GM03348 (cell line): ENCODE results near the gene SGCG.
A peak's percentile ranks its signal among the peaks of the same experiment; 100 is the strongest.
"Not testable (repeated sequence)": the region's sequence is repeated elsewhere in the genome, so short reads cannot be mapped to it uniquely, and the experiment has no call there.

Experiments used
- DNase-seq: peaks from one replicate; pipeline ENCODE4 v3.0.0; 2012; ENCODE audit warnings: low spot score

SGCG gene, protein sequence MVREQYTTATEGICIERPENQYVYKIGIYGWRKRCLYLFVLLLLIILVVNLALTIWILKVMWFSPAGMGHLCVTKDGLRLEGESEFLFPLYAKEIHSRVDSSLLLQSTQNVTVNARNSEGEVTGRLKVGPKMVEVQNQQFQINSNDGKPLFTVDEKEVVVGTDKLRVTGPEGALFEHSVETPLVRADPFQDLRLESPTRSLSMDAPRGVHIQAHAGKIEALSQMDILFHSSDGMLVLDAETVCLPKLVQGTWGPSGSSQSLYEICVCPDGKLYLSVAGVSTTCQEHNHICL

DNA sequence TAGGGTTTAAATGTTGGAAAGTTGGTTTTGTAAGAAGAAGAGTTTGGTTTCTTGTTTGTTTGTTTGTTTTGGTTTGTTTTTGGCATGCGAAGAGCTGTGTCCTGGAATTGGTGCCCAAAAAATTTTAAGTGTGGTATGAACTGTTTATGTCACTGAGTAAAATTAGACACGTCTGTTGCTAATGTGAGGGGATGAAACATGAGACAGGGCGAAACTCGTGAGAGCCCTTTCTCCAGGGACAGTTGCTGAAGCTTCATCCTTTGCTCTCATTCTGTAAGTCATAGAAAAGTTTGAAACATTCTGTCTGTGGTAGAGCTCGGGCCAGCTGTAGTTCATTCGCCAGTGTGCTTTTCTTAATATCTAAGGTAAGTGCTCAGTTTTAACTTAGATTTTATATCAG is at the start of gene SGCG:
Gene SGCG, plus strand, starts transcription at position 269 of the 400 bp plus-strand sequence. CDS start 22,716 bp downstream, outside the sequence.
- DNase-seq: peak; percentile 64

DNA sequence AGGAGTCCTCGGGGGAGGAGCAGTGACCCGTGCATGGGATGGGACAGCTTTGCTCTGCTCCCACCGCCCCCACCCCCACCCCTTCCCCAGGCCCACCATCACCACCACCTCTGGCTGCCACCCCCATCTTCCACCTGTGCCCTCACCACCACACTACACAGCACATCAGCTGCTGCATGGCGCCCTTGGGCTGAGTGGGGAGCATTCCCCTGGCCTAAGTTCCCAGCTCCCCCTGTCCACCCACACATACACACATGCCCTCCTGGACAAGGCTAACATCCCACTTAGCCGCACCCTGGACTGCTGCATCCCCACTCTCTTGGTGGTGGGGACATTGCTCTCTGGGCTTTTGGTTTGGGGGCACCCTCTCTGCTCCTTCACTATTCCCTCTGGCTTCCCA is 46.2 kb upstream of the SGCG start:
- no peak for DNase-seq

DNA sequence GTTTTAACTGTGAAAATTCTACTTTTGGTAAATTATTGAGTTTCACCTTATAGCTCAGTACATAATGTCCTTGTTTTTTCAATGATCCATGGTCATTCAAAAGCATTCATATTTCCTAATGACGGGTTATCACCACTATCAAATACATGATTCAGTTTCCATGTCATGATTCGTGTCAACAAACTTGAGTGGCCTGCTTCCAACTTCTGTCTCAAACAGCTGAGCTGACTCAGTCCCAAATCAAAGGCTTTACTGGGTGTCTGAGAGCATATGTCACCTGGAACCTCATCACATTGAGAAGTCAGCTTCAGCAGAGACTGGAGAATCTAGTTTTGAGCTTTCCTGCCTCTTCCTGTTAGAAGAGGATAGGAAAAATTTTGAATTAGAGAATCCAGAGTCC is 40.3 kb upstream of the SGCG start:
- DNase-seq: peak; percentile 13

DNA sequence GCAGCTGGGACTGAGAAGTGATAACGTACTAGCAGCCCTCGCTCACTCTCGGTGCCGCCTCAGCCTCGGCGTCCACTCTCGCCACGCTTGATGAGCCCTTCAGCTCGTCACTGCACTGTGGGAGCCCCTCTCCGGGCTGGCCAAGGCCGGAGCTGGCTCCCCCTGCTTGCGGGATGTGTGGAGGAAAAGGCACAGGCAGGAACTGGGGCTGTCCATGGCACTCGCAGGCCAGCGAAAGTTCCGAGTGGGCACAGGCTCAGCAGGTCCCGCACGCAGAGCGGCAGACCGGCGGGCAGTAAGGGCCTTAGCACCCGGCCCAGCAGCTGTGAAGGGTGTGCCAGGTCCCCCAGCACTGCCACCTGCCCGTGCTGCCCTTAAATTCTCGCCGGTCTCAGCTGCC is 38.8 kb upstream of the SGCG start:
- DNase-seq: no peak

DNA sequence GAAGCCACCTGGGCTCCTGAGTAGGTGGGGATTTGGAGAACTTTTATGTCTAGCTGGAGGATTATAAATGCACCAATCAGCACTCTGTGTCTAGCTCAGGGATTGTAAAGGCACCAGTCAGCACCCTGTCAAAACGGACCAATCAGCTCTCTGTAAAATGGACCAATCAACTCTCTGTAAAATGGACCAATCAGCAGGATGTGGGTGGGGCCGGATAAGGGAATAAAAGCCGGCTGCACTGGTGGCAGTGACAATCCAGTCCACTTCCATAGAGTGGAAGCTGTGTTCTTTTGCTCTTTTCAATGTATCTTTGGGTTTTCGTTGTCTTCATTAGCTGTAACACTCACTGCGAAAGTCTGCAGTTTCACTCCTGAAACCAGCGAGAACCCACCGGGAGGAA is 38.2 kb upstream of the SGCG start:
- DNase-seq: not testable (repeated sequence)

DNA sequence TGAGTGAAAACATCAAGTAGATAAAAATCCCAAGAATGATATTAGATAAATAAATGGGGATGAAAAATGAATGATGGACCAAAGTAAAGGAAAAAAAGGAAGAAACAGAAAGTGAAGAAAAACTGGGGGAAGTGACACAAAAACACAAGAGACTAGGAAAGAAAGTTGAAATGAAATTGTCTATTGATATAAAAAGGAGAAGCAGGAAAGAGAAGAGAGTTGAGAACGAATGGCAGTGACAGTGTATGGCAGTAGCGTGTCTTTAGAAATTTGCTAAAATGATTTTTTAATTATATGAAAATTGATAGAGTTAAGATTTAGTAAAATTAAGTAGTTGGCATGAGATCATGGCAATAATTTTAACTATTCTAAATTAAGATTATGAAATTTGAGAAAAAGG is 36.3 kb upstream of the SGCG start:
- DNase-seq: no peak

DNA sequence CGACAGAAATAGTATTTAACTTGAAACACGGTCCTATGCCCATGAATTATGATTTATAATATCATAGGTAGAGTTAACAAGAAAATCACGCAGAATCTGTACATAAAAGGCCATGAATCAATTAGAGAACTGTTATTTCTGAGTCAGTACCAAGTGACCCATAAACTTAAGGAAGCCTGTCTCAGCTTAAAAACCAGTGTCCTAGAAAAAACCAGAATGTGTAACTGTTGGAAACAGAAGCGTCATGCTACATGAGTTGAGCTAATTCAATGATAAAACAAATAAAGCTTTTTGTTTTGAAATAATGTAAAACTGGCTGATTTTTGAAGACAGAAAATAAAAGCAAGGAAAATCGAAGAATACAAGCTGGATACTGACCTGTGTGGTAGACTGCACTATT is 34.8 kb upstream of the SGCG start:
- DNase-seq: no peak

DNA sequence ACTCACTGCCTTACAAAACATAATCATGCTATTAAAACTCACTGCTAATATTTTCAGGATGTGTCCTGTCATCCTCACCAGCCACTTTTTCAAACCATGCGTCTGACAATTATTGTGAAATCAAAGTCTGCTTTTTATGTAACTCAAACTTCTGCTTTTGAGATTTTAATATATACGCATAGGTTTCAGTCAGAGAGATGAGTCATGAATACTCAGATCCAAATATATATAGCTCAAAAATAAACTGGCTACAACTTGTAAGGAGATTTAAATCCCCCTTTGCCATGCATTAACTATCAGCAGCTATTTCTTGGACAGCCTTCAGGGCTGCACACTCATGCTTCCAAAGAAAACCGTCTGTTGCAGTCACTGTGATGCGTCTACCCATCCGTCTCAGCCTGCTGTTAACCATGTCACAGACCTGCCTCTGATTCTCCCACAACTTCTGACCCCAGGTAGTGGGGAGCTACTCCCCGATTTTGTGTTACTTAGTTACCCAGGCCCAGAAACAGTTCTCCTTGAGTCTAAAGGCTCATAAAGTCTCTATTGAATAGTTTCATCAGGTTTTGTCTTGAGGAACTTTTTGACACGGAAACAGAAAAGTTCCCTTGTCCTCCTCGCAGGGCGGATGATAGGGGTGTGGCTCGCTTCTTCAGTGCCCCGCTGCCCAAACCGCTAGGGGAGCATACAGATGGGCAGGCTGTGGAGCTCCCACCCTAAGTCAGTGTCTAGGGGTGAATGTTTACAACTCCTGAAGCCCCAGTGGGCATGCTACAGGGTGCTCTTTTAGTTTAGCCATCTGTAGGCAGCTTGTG is 33.8 kb upstream of the SGCG start:
- peak; percentile 30 for DNase-seq

DNA sequence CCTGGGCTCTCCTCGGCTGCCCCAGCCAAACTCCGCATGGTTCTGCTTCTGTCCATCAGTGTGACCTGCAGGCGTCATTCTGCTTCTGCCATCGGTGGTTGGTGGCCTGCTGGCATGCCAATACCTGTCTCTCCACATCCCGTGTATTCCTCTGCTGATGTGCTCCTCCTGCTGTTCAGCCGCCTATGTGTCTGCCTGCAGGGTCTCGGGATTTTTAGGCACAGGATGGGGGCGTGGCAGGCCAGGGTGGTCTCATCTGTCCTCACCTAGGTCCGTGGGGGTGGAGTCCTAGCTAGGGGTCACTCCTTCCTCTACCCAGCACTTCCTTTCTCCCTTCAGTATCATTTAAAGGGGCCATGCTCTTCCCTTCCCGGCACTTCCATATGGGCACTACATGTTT is 33.0 kb upstream of the SGCG start:
- no peak for DNase-seq

DNA sequence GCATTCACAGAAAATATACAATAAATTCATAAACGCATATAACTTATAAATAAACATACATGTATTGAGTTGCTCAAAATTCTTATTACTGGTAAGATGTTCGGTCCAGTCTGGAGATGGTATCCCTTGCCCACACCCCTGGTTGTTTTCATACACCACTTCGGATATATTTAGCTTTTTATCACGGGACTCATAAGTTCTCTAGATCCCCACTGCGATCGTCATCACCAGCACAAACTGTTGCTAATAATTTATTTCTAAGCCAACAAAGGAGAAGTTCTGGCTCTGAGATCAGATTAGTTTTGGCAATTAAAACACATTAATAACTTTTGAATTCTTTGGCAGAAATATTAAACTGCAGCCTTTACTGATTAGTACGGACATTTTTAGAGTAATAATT is 23.0 kb upstream of the SGCG start:
- DNase-seq: no peak

DNA sequence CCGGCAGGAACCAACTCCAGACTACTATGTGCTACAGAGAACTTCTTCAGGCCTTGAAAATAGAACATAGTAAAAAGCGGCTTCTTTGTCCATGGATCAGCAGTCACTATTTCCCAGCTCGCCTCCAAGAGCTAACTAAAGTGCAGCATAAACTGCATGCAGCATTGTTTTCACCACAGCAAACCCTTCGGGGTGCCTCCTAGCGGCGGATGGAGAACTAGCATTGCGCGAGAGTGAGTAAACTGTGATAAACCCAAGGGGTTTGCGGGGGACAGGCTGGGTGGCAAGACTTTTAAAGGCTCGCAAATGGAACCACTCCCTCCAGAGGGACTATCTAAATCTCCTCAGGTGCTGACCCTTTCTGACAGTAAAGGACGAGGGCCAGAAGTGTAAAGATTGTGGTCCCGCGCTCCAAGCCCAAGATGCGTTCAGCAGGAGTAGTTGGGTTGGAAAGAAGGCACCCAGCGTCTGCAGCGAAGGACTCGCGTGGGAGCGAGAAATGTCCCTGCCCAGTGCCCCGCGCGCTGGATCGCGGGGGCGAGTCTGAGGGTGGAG is 21.5 kb upstream of the SGCG start:
- DNase-seq: peak; percentile 81

DNA sequence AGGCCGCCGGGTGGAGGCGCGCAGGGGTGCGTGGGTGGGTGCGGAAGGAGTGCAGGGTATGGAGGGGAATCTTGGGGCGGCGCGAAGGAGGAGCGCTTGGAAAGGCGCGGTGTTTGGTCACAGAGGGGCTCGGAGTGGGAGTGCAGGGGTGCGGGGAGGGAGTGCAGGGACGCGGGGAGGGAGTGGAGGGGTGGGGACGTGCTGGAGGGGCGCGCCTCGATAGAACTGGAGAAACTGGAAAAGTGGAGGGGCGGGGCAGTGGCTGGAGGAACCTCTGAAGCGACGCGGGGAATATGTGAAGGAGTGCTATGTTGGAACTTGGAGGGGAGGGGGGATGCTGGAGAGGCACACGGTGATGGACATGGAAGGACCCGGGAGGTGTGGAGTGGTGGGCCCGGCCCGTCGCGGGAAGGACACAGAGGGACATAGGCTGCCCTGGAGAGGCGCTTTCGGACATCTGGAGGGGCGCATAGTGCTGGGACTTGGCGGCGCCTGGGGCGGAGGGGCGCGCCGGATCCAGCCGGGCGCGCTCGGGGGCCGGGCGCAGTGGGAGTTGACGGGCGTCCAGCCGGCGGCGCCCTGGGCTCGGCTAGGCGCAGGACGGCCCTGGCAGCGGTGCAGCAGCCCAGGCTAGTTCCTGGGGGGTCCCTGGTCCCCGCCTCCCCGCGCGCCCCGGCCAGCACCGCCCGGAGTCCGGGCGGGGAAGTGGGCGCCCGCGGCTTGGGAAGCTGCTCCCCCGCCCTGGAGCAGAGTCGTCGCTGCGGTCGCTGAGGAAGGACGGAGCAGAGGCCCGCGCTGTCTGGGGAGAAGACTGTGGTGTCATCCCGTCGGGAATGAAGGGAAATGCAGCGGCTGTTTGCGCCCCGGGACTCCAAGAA is 20.8 kb upstream of the SGCG start:
- peak; percentile 73 for DNase-seq

DNA sequence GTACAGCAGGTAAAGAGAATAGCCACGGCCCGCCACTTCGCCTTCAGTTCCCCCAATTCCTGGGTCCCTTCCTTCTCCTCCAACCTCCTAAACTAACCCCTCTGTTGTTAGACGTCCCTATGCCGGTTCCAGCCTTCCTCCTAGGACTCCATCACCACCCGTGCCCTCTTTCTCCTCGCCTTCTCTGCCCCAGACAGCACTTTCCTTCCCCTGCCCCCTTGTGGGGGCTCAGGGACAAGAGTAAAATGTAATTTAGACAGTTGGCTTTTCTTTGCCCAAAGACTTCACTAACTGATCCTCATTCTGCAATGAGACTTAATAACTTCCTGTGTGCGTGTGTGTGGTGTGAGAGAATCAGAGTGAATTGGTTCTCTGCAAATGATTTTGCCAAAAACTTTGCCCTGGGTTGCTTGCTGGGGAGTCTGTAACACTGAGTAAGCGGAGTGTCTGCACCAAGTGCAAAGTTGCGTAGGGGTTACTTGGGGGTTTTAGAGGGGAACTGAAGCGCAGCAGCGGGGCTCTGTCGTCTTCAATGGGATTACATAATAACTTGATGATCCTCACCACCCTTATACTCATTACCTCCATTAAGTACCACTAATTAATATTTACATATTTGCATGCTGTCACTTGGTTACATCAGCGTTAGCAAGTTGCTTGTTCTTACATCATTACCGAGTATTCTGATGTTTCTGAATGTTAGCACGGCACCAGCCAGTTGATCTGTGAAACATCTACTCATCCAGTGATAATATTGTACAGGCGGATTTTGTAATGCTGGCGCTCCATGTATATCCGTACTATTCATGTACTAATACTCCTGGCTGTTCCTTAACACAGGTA is 19.9 kb upstream of the SGCG start:
- peak; percentile 39 for DNase-seq

DNA sequence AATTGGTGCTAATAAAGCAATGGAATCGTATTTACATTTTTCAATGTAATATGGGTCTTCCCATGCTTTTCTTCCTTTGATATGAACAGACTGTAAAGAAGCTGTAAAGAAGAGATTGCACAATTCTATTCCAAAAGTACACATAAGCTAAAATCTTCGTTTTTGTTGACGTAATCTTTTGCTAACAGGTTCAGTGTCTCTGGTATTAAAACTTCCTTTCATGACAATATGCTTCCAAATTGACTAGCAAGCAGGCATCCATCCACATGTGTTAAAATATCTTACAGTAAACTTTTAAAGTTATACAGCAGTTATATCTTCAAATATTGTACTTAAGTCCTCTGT is 19.3 kb upstream of the SGCG start:
- no peak for DNase-seq

DNA sequence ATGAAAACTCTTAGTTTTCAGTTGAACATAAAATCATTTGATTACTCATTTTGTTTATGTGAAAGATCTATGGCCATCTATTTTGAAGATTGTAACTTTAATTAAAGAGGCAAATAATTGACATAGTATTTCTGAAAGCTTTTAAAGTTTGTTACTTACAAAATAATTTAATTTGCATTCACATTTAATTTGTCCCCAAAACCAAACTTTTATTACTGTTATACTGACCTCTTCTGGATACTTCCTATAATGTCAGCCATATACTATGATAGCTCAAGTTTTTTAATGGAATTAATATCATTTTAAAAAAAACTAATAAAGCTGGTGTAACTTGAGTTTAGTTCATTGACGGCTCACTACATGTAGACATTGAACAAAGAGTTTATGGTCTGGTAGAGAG is 4.9 kb upstream of the SGCG start:
- peak; percentile 47 for DNase-seq

DNA sequence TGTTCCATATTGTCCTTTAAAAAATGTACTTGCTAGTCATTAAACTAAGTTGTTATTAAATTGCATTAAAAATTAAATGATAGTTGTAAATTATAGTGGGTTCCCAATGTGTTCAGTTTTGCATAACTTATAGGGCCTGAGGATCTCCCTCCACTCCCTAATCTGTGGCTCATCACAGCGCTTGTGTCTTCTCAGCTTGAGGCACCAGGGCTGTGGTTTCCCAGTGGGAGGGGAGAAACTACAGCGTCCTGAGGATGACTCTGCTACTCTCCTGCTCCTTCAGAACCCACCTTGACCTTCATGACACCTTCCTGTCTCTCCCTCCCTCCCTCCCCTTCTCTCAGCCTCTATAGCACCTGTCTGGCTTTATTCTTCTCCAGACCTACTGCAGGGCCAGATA is 1.4 kb downstream of the SGCG start:
- no peak for DNase-seq

DNA sequence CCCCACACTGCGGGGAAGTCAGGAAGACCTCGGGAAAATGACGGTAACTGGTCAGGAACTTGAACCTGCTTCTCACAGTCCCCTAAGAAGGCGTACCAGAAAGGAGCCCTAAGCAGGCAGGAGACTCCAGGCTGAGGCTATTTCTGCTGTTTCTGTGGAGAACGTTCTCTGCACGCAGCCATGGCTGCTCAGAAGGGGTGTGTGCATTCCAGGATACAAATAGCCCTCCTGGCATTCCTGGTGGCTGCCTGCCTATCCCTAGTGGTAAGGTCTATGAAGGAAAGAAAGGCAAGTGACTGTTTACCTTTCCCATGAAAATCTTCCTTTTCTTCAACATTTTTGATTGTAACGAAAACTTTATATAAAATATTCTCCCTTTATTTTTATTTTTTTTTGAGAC is 2.5 kb downstream of the SGCG start:
- no peak for DNase-seq

DNA sequence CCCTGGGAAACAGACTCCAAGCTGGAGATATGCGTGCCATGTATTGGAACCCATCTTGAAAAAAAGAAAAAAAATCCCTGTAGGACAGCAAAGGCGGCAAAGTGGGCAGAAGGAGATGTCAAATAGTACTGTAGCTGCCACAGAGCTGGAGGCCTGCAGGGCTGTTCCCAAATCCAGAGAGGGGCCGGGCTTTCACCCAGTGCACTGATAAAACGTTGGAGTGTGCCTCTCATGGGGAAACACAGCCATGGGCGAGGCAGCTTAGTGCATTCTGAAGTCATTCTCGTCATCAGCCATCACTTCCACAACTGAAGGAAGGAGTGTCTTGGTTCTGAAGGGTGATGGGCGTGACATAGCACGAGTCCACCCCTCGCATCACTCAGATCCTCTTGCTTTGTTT is 4.8 kb downstream of the SGCG start:
- no peak for DNase-seq

DNA sequence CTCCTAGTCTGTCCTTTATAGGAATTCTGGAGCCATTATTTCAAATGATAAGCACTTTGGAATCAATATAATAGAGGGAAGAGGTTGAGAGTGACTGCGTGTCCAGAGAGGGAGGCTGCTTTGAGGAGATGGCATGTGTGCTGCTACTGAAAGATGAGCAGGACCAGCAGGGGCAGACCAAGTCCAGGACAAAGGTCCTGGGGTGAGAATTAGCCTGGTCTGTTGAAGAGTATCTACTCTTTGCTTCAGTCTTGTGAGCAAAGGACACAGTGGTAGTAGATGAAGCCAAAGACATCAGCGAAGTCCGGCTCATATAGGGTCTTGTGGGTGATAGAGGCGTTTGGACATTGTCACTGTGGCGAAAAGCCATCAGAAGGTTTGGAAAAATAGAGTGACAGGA is 21.1 kb downstream of the SGCG start:
- no peak for DNase-seq

DNA sequence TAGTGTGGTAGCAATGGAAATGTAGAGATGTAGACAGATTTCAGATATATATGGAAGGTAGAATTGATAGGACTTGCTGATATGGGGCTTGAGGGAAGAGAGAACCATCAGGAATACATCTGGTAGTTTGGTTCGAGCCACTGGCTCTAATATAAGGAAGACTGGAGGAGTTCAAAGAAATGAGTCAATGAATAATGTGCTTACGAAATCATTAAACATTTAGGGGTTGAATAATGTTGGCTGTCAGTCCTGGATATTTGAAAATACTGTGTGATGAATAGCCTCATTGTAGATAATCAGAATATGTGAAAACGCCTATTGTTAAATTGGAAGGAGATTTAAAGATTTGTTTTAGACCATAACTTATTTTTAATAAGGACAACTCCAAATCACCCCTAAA is 21.6 kb downstream of the SGCG start:
- DNase-seq: peak; percentile 53

DNA sequence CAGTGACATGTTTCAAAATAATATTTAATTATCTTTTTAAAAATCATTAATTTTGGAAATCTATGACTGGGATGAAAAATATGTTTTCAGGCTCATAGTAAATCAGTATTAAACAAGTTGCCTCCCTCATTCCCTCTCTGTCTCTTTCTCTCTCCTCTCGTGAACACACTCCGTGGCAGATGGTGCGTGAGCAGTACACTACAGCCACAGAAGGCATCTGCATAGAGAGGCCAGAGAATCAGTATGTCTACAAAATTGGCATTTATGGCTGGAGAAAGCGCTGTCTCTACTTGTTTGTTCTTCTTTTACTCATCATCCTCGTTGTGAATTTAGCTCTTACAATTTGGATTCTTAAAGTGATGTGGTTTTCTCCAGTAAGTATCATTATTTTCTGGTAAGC is 22.7 kb downstream of the SGCG start:
- no peak for DNase-seq

DNA sequence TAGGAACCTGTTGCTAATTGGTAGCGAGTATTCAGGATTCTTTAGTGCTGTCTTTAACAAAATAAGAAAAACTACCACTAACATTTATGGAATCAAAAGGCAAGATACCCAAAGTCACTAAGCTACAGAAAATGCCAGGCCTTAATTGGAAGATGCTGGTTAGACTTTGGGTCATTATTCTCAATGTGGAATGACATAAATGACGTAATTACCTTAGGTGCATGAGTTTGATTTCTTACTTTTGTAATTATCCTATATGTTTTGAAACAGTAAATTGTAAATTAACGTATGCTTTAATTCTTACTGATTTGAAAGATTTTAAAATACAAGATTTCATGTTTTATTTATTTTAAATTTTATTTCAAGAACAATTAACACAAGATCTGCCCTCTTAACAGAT is 25.0 kb downstream of the SGCG start:
- DNase-seq: no peak
